Skin of body (tissue), 2 donors: ENCODE data around the gene CTBP2. TPM values are rescaled to one million over a fixed set of nuclear protein-coding genes. Genes with fewer than 3 reads are reported as not detected.
A peak's percentile ranks its signal among the peaks of the same experiment; 100 is the strongest.

Source experiments
- DNase-seq: peaks from one replicate; lab custom pipeline; 2025; lab: John Stamatoyannopoulos, UW
- total RNA-seq: library from RNA; depleted of rRNA; stranded (reverse); fragments of >200 nt; gene quantifications from one replicate; pipeline ENCODE4 v1.2.3, GENCODE V29; 2014

Gene CTBP2
- total RNA-seq, 1 donor from 2014 or later, result 36.7 TPM

- no peak for DNase-seq
Measured at GRCh38 chr10:125011171-125011925, 149.0 kb downstream of the CTBP2 start.

GRCh38 chr10:125010362-125010761 lies 150.0 kb downstream of the CTBP2 start:
- no peak for DNase-seq

DNA sequence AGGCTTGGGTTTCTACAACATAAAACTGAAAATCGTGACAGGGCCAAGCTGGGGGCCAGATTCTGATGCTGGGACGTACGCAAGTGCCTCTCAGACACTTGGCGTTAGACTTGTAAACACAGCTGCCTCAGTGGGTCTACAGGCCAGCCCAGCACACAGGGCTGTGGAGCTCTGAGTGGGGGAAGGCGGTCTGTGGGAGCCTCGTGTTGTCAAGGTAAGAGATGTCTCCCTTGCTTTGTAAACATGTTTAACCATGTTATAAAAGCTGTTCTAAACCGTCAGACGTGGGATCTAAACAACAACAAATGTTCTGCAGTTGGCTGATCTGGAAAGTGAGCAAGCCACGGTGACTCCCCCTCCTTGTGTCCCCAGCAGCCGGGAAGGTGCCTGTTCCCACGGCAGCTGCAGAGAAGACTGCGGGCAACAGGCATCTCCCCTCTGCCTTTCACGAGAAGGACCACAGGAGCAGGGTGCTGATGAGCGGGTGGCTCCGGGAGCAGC lies 150.7 kb downstream of the CTBP2 start:
- DNase-seq, result no peak

GRCh38 chr10:125008689-125009638 lies 151.4 kb downstream of the CTBP2 start:
- DNase-seq, result no peak

DNA sequence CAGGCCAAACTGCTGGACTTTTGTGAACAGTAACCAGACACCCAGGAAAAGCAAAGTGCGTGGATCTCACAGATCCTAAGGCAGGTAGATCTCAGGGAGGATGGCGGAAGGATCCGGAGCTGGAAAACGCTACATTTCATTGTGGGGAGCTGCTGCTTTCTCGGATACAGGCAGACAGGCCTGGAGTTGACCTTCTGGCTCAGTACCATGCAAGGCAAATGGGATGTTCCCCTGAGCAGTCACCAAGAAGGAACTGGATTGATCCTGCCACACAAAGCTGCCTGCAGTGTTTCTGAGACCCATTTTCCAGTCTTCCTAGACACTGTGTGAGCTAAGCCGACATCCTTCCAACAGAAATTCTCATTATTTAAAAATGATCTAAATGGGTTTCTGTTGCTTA lies 152.9 kb downstream of the CTBP2 start:
- no peak for DNase-seq

GRCh38 chr10:125006921-125007426 lies 153.4 kb downstream of the CTBP2 start:
- peak; percentile 63 for DNase-seq

GRCh38 chr10:125006188-125006680 lies 154.1 kb downstream of the CTBP2 start:
- no peak for DNase-seq

DNA sequence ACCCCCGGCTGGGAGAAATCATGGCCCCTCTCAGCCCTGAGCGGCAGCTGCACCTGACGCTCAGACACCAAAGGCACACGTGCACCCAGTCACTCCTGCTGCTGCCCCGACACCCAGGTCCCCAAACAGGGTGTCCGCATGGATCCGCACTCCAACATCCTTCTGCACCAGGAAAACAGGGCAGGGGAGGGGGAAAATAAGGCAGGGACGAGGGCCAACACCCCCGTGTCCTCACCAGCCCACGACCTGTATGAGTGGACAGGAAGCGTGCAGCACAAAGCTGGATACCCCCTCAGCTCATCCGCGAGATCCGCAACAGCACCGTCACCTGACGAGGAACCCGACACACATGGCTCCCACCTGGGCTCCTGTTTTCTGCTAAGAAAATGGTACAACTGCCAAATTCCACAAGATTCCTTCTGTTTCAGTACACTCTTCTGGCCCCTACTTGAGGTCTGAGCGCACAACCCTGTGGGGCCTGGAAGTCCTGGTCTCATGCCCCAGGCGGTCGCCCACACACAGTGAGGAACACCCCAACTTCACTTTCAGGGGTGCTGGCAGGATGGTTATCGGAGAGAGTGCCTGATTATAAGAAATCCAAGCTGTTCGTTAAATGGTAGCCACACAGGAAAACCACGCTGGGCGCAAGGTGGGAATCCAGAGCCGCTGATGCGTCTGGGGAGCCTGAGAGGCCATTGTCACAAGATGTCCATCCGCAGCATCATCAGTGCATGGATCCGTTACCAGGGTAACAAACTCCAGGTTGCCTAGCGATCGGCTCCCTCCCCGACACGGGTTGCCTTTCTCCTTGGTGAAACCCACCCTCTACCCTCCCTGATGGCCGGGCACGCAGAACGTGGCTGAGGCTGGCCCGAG lies 154.8 kb downstream of the CTBP2 start:
- DNase-seq, result no peak

DNA sequence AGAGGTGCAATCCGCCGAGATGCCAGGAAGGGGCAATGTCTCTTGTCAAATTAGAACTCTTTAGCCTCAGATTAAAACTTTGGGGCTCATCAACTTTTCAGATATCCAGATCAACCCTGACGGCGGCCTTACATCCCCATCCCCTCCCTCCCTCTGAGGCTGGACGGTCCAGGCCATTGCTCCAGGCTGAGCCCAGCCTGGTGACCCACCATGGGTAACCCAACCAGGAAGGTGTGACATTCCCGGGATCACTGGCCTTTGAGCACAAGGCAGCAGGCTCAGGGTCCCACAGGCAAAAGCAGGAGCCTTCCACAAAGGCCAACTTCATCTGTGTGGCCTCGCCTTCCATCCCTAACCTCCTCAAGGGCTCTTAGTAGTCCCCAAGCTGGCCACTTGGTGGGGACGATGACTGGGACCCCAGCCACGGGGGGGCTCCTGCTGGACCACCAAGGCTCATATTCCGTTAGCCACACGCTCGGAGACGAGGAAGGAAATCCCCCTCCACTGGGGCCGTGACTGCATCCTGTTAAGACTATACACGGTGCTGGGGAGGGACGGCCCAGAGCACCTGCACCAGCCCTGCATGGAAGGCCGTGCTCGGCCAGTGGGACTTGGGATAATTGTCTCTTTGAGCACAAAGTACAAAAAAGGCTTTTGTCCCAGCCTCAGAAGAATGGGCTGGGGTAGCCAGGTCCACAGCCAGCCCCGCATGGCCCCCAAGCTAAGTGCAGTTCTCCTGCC lies 155.6 kb downstream of the CTBP2 start:
- no peak for DNase-seq

GRCh38 chr10:125003901-125004467 lies 156.4 kb downstream of the CTBP2 start:
- DNase-seq, result no peak

DNA sequence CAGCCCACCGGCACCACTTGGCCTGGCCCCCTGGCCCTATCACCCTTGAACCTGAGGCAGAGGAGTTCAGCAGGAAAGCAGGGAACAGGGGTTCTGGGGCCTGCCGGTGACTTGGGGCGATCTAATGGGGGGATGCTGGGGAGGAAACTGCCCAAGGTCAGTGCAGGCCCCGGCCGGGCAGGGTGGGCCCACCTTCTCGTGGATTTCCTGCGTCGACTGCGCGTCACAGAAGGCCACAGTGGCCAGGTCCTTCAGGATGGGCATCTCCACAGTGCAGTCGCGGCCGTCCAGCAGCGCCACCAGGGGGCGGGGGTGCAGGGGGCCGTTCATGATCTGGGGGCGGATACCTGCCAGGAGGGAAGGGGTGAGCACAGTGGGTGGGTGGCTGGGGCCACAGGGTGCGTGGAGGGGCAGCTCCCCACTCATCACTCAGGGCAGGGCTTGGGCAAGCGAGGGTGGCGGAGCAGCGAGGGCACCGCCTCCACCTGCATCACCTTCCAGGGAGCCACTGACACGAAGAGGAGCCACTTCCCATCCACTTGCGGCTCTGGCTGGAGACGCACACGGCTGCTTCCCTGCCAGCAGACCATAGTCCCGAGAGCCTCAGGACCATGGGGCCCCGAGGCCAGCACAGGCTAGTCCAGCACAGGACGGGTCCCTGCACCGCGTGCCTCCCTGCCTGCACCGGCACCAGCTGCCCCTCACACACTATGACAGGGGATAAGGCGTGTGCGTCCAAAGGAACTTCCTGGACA lies 157.0 kb downstream of the CTBP2 start:
- DNase-seq, result no peak

DNA sequence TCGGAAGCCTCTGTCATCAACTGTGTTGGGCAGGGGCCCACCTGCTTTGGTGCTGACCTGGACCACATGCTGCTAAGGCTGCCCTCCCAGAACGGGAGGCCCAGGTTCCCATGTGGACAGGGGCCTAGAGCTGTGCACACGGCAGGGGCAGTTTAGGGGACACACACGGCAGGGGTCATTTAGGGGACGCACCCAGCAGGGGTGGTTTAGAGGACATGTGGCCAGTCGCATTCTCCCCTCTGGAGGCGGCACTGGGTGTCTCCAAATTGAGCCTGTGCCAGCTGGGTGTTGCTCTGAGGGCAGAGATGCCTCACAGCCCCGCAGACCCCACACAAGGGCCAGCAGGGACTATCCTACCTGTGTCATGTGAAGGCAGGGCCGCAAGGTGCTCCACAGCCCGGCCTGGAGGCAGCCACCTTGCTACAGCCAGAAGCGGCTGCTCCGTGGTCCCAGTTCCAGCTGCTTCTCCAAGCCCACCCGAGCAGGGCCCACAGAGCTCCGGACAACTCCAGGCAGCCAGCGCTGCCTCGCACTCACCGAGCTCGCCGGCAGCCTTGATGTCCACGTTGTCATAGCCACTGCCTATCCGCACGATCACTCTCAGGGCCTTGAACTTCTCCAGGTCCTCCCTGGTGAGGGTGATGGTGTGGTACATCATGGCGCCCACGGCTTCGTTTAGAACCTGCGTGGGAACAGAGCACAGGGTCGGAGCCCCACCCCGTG lies 157.8 kb downstream of the CTBP2 start:
- no peak for DNase-seq

GRCh38 chr10:125002047-125002422 lies 158.3 kb downstream of the CTBP2 start:
- no peak for DNase-seq

- DNase-seq, result peak; percentile 22
Measured at GRCh38 chr10:125001313-125002046, 158.9 kb downstream of the CTBP2 start.

DNA sequence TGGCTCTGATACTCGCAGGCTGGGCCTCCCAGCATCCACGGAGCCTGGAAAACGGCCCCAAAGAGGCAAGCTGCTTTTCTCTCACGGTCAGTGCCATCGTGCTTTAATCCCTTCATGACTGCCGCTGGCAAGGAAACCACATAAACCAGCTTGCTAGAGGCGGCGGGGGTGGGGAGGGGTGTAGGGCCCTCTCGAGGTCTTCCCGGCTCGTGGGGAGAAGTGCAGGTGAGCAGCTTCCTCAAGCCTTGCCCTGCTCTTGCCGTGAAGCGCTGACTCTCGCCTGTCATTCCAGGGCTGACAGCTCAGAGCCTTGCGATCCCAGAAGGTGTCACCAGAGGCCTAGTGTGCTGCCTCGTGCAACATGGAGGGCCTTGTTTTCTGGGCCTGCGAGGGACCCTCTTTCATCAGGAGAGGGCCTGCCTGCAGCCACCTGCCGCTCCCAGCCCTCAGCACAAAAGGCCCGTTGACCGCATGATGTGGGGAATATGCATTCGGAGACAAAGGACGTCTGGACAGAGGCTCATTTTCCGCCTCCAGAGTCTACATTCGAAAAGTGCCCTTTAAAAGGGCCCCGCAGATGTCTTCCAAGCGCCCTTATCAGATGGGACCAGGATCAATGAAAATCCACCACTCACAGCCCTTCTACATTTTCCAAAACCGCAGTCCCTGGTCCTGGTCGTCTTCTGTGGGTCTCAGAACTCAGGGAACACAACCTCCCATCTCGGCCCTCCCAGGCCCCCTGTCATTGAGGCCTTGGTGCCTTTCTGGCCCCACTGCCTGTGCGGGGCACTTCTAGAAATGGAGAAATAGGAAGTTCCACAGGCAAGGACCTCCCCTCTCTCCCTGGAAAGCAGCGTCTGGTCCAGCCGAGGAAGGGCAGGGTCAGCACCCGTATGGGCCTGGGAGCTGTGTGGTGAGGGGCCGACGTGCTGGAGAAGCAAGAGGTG lies 159.7 kb downstream of the CTBP2 start:
- no peak for DNase-seq
